A204.1 (cell line): Measurements from ENCODE around the gene SHANK3.
"Not testable (repeated sequence)": the region's sequence is repeated elsewhere in the genome, so short reads cannot be mapped to it uniquely, and the experiment has no call there.

Experiments
- FAIRE-seq: peaks from 2 replicates; lab custom pipeline; 2012; peaks lifted over from hg19 to GRCh38; lab: Jason Lieb, UNC

The SHANK3 gene

GRCh38 chr22:50654664-50655063, 18.0 kb upstream of the SHANK3 start:
- not testable (repeated sequence) for FAIRE-seq

GRCh38 chr22:50656122-50657070, 16.2 kb upstream of the SHANK3 start:
- no peak for FAIRE-seq

GRCh38 chr22:50657925-50658324, 14.7 kb upstream of the SHANK3 start:
- no peak for FAIRE-seq

- FAIRE-seq: not testable (repeated sequence)
These were observed 12.9 kb upstream of the SHANK3 start for GRCh38 chr22:50659711-50660110.

GRCh38 chr22:50660306-50660705, 12.3 kb upstream of the SHANK3 start:
- no peak for FAIRE-seq

GRCh38 chr22:50665212-50665611, 7.4 kb upstream of the SHANK3 start:
- no peak for FAIRE-seq

- no peak for FAIRE-seq
These were observed 6.9 kb upstream of the SHANK3 start for GRCh38 chr22:50665738-50666137.

GRCh38 chr22:50670513-50670912, 2.1 kb upstream of the SHANK3 start:
- FAIRE-seq: no peak

GRCh38 chr22:50670914-50671538, 1.6 kb upstream of the SHANK3 start:
- no peak for FAIRE-seq

- no peak for FAIRE-seq
These were observed 982 bp upstream of the SHANK3 start for GRCh38 chr22:50671641-50672040.

- no peak for FAIRE-seq
These were observed 582 bp upstream of the SHANK3 start for GRCh38 chr22:50672041-50672440.

- FAIRE-seq: no peak
These were observed 857 bp downstream of the SHANK3 start for GRCh38 chr22:50673231-50674129.

- FAIRE-seq: no peak
These were observed 1.5 kb downstream of the SHANK3 start for GRCh38 chr22:50674130-50674500.

GRCh38 chr22:50674606-50675552, 2.3 kb downstream of the SHANK3 start:
- FAIRE-seq: no peak

- FAIRE-seq: no peak
These were observed 3.0 kb downstream of the SHANK3 start for GRCh38 chr22:50675553-50676179.

GRCh38 chr22:50676180-50676636, 3.6 kb downstream of the SHANK3 start:
- no peak for FAIRE-seq

GRCh38 chr22:50676661-50677492, 4.3 kb downstream of the SHANK3 start:
- no peak for FAIRE-seq

GRCh38 chr22:50677493-50678217, 5.0 kb downstream of the SHANK3 start:
- no peak for FAIRE-seq

GRCh38 chr22:50678218-50678650, 5.6 kb downstream of the SHANK3 start:
- FAIRE-seq: no peak
